Small intestine (tissue), 7 donors: ENCODE data around the gene STOX1. TPM values are rescaled to one million over a fixed set of nuclear protein-coding genes. Genes with fewer than 3 reads are reported as not detected.
"Not testable (repeated sequence)": the region's sequence is repeated elsewhere in the genome, so short reads cannot be mapped to it uniquely, and the experiment has no call there.

Source experiments
- DNase-seq, 2 donors: peaks; one replicate each; pipeline versions ENCODE4 v3.0.0 to v3.0.0-alpha.2; 2013
- FAIRE-seq: peaks from 2 replicates; lab custom pipeline; 2012; peaks lifted over from hg19 to GRCh38; lab: Jason Lieb, UNC
- H3K27ac ChIP-seq, 3 donors: one replicate each; pipeline ENCODE4 v1.5.1; 2013; ENCODE audit warnings: low read length in 2 of 3, mild to moderate bottlenecking in 2 of 3, control low read depth in 1 of 3, inconsistent platforms in 1 of 3, low read depth in 1 of 3, moderate library complexity in 1 of 3
- H3K27me3 ChIP-seq, 3 donors: one replicate each; pipeline ENCODE4 v1.6.1; 2013; ENCODE audit warnings: low read length in 3 of 3, inconsistent platforms in 1 of 3; ENCODE audit not compliant: control insufficient read depth in 3 of 3, insufficient read depth in 3 of 3
- H3K36me3 ChIP-seq, 3 donors: one replicate each; pipeline ENCODE4 v1.6.1; 2013; ENCODE audit warnings: low read length in 3 of 3, inconsistent platforms in 1 of 3, low read depth in 1 of 3, mild to moderate bottlenecking in 1 of 3, moderate library complexity in 1 of 3; ENCODE audit not compliant: control insufficient read depth in 3 of 3, insufficient read depth in 2 of 3
- H3K4me1 ChIP-seq, 3 donors: one replicate each; pipeline ENCODE4 v1.6.1; 2013; ENCODE audit warnings: low read length in 2 of 3, inconsistent platforms in 1 of 3, low read depth in 1 of 3, mild to moderate bottlenecking in 1 of 3, moderate library complexity in 1 of 3; ENCODE audit not compliant: control insufficient read depth in 3 of 3, insufficient read depth in 2 of 3
- H3K4me3 ChIP-seq, 3 donors: one replicate each; pipeline ENCODE4 v1.5.1; 2013; ENCODE audit warnings: low read length in 3 of 3, control low read depth in 1 of 3, inconsistent platforms in 1 of 3, low read depth in 1 of 3, mild to moderate bottlenecking in 1 of 3, moderate library complexity in 1 of 3
- H3K9me3 ChIP-seq, 2 donors: one replicate each; pipeline ENCODE4 v1.6.1; 2013; ENCODE audit warnings: low read depth in 1 of 2, low read length in 1 of 2; ENCODE audit not compliant: control insufficient read depth in 2 of 2, insufficient read depth in 1 of 2
- WGBS, 3 donors: extraction: QIAGEN DNeasy Blood & Tissue Kit; methylation state at CpG; one replicate each; pipeline ENCODE4 v1.1.7; 2013; 5-methylcytosine and 5-hydroxymethylcytosine counted together
- polyA plus RNA-seq, 4 donors: library from polyadenylated mRNA; stranded (reverse) in 3 of 4; unstranded in 1 of 4; fragments of 200-250 nt in 3 of 4; fragments of 120-200 nt in 1 of 4; gene quantifications; one replicate each; pipeline versions ENCODE4 v1.2.1 to v1.2.3, GENCODE V29; 2013
- donor health status: healthy with polysubstance abuse.
- donor health status: control.
- donor health status: control.
- donor health status: Bipolar disorder and iron deficiency.
- donor health status: healthy.

Gene STOX1
- polyA plus RNA-seq, 4 donors = 0.81 to 8.7 (median 2.5) TPM; not detected in 1

DNA sequence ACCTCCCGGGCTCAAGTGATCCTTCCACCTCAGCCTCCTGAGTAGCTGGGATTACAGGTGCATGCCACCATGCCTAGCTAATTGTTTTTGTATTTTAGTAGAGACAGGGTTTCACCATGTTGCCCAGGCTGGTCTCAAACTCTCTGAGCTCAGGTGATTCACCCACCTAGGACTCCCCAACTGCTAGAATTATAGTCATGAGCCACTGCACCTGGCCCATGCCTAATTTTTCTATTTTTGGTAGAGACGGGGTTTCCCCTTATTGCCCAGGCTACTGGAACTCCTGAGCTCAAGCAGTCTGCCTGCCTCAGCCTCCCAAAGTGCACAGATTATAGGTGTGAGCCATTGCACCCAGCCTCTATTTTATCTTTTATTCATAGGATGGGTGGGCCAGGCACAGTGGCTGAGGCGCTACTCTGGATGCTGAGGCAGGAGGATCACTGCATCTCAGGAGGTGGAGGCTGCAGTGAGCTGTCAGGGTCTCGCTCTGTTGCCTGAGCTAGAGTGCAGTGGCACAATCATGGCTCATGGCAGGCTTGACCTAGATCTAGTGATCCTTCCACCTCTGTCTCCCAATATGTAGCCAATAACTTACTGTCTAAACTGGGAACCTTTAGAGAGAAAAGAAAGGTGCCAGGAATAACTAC is 31.3 kb upstream of the STOX1 start:
- H3K27me3 ChIP-seq = no peaks in the 10 kb centered on the region
- 95 to 97% (median 97%) methylated on average over 4 of the region's 4 CpGs for WGBS, 3 donors
- peak overlapping the region in 1 of 3 donors; percentile 4 for H3K27ac ChIP-seq
- no peak overlapping the region for H3K4me3 ChIP-seq
- no peak for FAIRE-seq
- H3K36me3 ChIP-seq = peaks cover 2 to 46% (median 5%) of the 10 kb centered on the region in 3 donors
- no peak for DNase-seq
- no peaks in the 10 kb centered on the region for H3K4me1 ChIP-seq
- H3K9me3 ChIP-seq = no peaks in the 10 kb centered on the region

DNA sequence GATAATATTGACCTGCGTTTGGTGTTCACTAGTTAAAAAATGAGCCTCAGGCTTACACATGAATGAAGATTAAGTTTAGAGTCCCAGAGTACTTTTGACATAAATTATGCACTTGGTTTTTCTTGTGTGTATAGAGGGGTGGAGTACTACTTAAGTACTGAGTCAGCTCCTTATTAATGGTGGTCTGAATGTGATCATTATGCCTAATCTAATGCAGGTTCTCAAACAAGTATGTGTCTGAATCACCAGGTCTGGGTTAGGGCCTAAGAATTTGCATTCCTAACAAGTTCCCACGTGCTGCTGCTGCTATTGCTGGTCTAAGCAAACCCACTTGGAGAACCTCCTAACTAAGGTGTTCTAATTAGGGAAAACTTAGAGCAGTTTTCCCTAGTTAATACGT is 30.7 kb upstream of the STOX1 start:
- Histone ChIP-seq H3K27ac (no peak overlapping the region), H3K27me3 (no peaks in the 10 kb centered on the region), H3K4me3 (no peak overlapping the region), H3K9me3 (no peaks in the 10 kb centered on the region), H3K4me1 (no peaks in the 10 kb centered on the region), H3K36me3 (peaks cover 2 to 45% (median 5%) of the 10 kb centered on the region in 3 donors)
- 82 to 86% (median 86%) methylated on average over 3 of the region's 3 CpGs for WGBS, 3 donors
- DNase-seq = no peak
- no peak for FAIRE-seq

DNA sequence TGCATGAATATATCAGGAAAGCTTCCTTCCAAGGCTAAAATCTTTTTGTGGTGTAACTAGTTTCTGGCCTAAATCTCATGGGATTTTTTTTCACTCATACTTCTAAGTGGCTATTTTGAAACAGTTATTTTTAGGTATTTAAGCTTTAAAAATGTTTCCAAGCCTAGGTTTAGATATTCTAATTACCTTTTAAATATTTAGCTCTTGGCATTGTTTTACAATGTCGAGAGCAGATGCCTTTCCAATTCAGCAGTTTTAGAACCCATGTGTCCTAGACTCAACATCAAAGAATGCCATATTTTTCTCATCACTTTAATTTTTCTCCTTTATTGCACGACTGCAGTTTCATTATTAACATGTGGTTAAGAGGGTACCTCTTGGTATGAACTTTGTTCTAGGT is 27.1 kb upstream of the STOX1 start:
- H3K9me3 ChIP-seq = no peaks in the 10 kb centered on the region
- no peak overlapping the region for H3K4me3 ChIP-seq
- H3K4me1 ChIP-seq = no peaks in the 10 kb centered on the region
- no peaks in the 10 kb centered on the region for H3K27me3 ChIP-seq
- H3K36me3 ChIP-seq = peaks cover 2 to 26% (median 3%) of the 10 kb centered on the region in 3 donors
- WGBS, 3 donors = 61 to 73% (median 62%) methylated on average over 2 of the region's 2 CpGs
- FAIRE-seq = no peak
- DNase-seq = no peak
- H3K27ac ChIP-seq = no peak overlapping the region

DNA sequence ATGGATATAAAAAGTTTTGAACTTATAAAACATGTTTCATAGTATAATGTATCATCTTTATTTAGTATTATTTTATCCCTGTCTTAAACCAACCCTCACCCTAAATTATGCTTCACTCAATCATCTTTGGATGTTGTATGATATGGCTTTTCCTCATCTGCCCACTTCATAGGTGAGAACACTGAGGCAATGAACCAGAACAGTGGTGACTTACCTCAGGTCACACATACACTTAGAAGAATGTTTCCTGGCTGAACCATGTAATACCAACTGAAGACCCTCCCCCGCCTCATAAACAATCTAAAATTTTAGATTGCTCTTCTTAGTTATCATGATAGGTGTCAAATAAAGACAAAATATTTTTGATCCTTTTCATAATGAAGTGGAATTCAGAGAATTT is 22.6 kb upstream of the STOX1 start:
- WGBS, 3 donors = 97 to 100% (median 97%) methylated on average over 1 of the region's 1 CpG
- FAIRE-seq = no peak
- H3K27ac ChIP-seq = no peak overlapping the region
- no peak overlapping the region for H3K4me3 ChIP-seq
- H3K9me3 ChIP-seq = no peaks in the 10 kb centered on the region
- H3K4me1 ChIP-seq = no peaks in the 10 kb centered on the region
- H3K36me3 ChIP-seq = no peaks in the 10 kb centered on the region
- no peak for DNase-seq
- H3K27me3 ChIP-seq = no peaks in the 10 kb centered on the region

DNA sequence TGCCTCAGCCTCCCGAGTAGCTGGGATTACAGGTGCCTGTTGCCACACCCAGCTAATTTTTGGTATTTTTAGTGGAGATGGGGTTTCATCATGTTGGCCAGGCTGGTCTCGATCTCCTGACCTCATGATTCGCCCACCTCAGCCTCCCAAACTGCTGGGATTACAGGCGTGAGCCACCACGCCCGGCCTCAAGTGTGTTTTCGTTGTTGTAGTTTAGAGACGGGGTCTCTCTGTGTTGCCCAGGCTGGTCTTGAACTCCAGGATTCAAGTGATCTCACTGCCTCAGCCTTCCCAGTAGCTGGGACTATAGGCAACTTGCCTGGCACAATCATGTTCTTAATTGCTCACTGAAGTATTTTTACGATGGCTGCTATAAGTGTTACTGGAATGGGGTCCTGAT is 16.5 kb upstream of the STOX1 start:
- not testable (repeated sequence) for H3K27me3 ChIP-seq, FAIRE-seq, H3K27ac ChIP-seq, H3K9me3 ChIP-seq, H3K36me3 ChIP-seq, DNase-seq, H3K4me3 ChIP-seq, H3K4me1 ChIP-seq
- WGBS, 3 donors = 91 to 94% (median 92%) methylated on average over 9 of the region's 9 CpGs

DNA sequence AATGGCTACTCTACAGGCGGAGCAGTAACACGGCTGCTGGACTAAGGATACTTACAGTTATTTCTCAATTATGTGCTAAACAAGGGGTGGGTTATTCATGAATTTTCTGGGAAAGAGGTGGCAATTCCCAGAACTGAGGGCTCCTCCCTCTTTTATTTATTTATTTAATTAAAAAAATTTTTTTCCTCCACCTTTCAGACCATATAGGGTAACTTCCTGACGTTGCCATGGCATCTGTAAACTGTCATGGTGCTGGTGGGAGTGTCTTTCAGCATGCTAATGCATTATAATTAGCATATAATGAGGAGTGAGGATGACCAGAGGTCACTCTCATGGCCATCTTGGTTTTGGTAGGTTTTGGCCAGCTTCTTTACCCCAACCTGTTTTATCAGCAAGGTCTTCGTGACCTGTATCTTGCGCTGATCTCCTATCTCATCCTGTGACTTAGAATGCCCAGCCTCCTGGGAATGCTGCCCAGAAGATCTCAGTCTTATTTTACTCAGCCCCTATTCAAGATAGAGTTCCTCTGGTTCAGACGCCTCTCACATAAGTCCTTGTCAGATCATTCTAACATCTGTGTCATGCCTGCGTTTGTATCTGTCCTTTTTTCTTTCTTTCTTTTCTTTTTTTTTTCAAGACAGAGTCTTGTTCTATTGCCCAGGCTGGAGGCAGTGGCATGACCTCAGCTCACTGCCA is 15.9 kb upstream of the STOX1 start:
- Histone ChIP-seq H3K9me3 (no peaks in the 10 kb centered on the region), H3K4me1 (no peaks in the 10 kb centered on the region), H3K36me3 (no peaks in the 10 kb centered on the region), H3K4me3 (no peak overlapping the region), H3K27me3 (no peaks in the 10 kb centered on the region), H3K27ac (no peak overlapping the region)
- FAIRE-seq (no peak), DNase-seq (no peak)
- 83 to 85% (median 83%) methylated on average over 7 of the region's 7 CpGs for WGBS, 3 donors

DNA sequence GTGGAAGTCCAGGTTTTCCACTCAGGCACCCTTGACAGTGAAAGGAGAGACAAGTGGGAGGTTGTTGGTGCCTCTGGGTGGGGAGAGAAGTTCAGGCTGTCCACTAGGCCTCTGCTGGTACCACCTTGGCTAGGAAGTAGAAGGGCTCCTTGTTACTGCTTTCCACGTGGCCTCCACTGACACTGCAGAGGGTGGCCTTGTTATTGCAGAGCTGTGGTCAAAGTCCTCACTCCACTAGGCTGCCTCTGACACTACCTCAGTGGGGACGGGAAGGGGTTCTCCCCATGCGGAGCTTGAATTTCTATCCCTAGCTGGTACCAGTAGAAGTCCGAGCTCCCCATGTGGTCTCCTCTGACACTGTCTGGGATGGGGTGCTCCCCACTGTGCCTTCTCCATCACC is 14.9 kb upstream of the STOX1 start:
- Histone ChIP-seq H3K4me3 (no peak overlapping the region), H3K36me3 (no peaks in the 10 kb centered on the region), H3K27me3 (no peaks in the 10 kb centered on the region), H3K4me1 (no peaks in the 10 kb centered on the region), H3K9me3 (no peaks in the 10 kb centered on the region), H3K27ac (no peak overlapping the region)
- 62 to 78% (median 71%) methylated on average over 4 of the region's 4 CpGs for WGBS, 3 donors
- DNase-seq = peak in 1 of 2 donors; percentile 20
- FAIRE-seq = no peak

DNA sequence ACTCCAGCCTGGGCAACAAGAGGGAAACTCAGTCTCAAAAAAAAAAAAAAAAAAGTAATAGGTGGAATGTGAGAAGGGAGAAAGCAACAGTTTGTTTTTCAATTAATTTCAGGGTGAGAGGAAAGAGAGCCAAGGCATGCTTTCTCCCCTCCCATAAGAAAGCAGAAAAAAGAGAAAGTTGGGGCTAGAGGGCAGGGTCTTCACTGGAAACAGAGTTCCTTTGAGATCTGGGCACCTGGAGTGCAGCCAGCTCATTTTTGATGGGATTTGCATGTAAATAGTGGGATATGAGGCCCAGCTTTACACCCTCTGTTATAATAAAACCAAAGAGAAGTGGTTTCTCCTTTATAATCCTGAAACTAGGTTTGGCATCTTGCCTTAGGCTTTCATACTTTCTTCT is 13.8 kb upstream of the STOX1 start:
- Histone ChIP-seq H3K36me3 (no peaks in the 10 kb centered on the region), H3K4me3 (no peak overlapping the region), H3K9me3 (no peaks in the 10 kb centered on the region), H3K27ac (no peak overlapping the region), H3K27me3 (no peaks in the 10 kb centered on the region), H3K4me1 (no peaks in the 10 kb centered on the region)
- no peak for DNase-seq
- FAIRE-seq = no peak
